HCT116 (cell line): ENCODE results near the gene RUNX1. TPM values are rescaled to one million over a fixed set of nuclear protein-coding genes. Genes with fewer than 3 reads are reported as not detected.

ENCODE experiments used
- ATAC-seq: fragments of 200-7000 bp; cut with Tn5 transposase; 2 replicates; pipeline ENCODE4 v1.9.1; 2020; ENCODE audit warnings: mild to moderate bottlenecking, moderate library complexity
- BruUV-seq: library from RNA; stranded (reverse); fragments of 400-500 nt; replicated peaks from 2 replicates; lab custom pipeline; 2021; lab: Mats Ljungman, UMichigan
- CTCF ChIA-PET: fragments of 300-600 bp; sonication (Branson Sonifier 250); formaldehyde crosslinking; loops from one replicate; lab custom pipeline; 2021; ENCODE audit warnings: antibody characterized with exemption; lab: Charles Lee
- POLR2A ChIA-PET: fragments of 300-600, 350-600 bp; sonication (Branson Sonifier 250); formaldehyde crosslinking; loops from one replicate; lab custom pipeline; 2021; ENCODE audit warnings: antibody characterized with exemption; lab: Charles Lee
- RAD21 ChIA-PET, 2 experiments: fragments of 300-600 bp; sonication (Branson Sonifier 250); formaldehyde crosslinking; loops; one replicate each; lab custom pipeline; 2023; ENCODE audit warnings: low total read pairs in 2 of 2; ENCODE audit not compliant: uncharacterized antibody in 2 of 2, unreplicated experiment in 2 of 2, low non-redundant PET in 1 of 2; lab: Charles Lee
- DNase-seq: peaks from one replicate; pipeline ENCODE4 v3.0.0-alpha.2; 2010; ENCODE audit warnings: low read depth, low spot score
- H2AFZ ChIP-seq: fragments of 200-600 bp; shearing (Covaris generic), sonication (generic); 2 replicates; pipeline ENCODE4 v1.6.1; 2017; ENCODE audit warnings: low read depth, mixed run types, mixed read lengths, antibody characterized with exemption, low read length; ENCODE audit not compliant: poor library complexity, severe bottlenecking
- H3K27ac ChIP-seq: 2 replicates; pipeline ENCODE4 v1.5.1; 2012; ENCODE audit warnings: low read depth, low read length
- H3K27me3 ChIP-seq: fragments of 200-600 bp; sonication (generic); 2 replicates; pipeline ENCODE4 v1.6.1; 2016; ENCODE audit warnings: mixed run types, low read length, mixed read lengths; ENCODE audit not compliant: insufficient read depth
- H3K36me3 ChIP-seq, 2 experiments: fragments of 200-500 bp in 1 of 2; fragments of 200-600 bp in 1 of 2; sonication (Bioruptor generic) in 1 of 2; sonication (generic) in 1 of 2; 2 replicates each; pipeline versions ENCODE4 v1.5.1 to v1.6.1; 2014 to 2016; ENCODE audit warnings: low read length in 2 of 2, inconsistent platforms in 1 of 2, mixed read lengths in 1 of 2, mixed run types in 1 of 2; ENCODE audit not compliant: insufficient read depth in 2 of 2, control insufficient read depth in 1 of 2
- H3K4me1 ChIP-seq, 2 experiments: fragments of 200-600 bp in 1 of 2; sonication (generic) in 1 of 2; 2 replicates each; pipeline versions ENCODE4 v1.5.1 to v1.6.1; 2012 to 2017; ENCODE audit warnings: low read length in 2 of 2, inconsistent platforms in 1 of 2, mild to moderate bottlenecking in 1 of 2, mixed read lengths in 1 of 2, mixed run types in 1 of 2, moderate library complexity in 1 of 2; ENCODE audit not compliant: insufficient read depth in 2 of 2, control insufficient read depth in 1 of 2
- H3K4me2 ChIP-seq: fragments of 200-600 bp; sonication (generic); 2 replicates; pipeline ENCODE4 v1.6.1; 2017; ENCODE audit warnings: mixed run types, low read length, mixed read lengths
- H3K4me3 ChIP-seq, 2 experiments: fragments of 200-600 bp in 1 of 2; sonication (generic) in 1 of 2; replicated peaks in 1 of 2; 2 replicates each; pipeline ENCODE4 v1.5.1; 2011 to 2016; ENCODE audit warnings: low read length in 2 of 2, control low read depth in 1 of 2, low read depth in 1 of 2, mild to moderate bottlenecking in 1 of 2, mixed read lengths in 1 of 2, mixed run types in 1 of 2
- H3K79me2 ChIP-seq: fragments of 200-600 bp; sonication (generic); 2 replicates; pipeline ENCODE4 v1.6.1; 2017; ENCODE audit warnings: mild to moderate bottlenecking, mixed run types, low read length, moderate library complexity, mixed read lengths; ENCODE audit not compliant: insufficient read depth
- H3K9ac ChIP-seq: fragments of 200-600 bp; sonication (generic); 2 replicates; pipeline ENCODE4 v1.6.1; 2016; ENCODE audit warnings: low read length, mixed read lengths
- H3K9me2 ChIP-seq: fragments of 200-600 bp; sonication (generic), shearing (Covaris generic); 2 replicates; pipeline ENCODE4 v1.6.1; 2017; ENCODE audit warnings: mixed run types, mild to moderate bottlenecking, moderate library complexity; ENCODE audit not compliant: insufficient read depth
- H3K9me3 ChIP-seq, 2 experiments: fragments of 200-500 bp in 1 of 2; fragments of 200-600 bp in 1 of 2; sonication (Bioruptor generic) in 1 of 2; sonication (generic) in 1 of 2; 2 replicates each; pipeline ENCODE4 v1.6.1; 2014 to 2017; ENCODE audit warnings: low read length in 2 of 2, mixed read lengths in 2 of 2, inconsistent platforms in 1 of 2, low read depth in 1 of 2, mild to moderate bottlenecking in 1 of 2, mixed run types in 1 of 2, moderate library complexity in 1 of 2; ENCODE audit not compliant: control insufficient read depth in 1 of 2, insufficient read depth in 1 of 2
- H4K20me1 ChIP-seq: fragments of 200-600 bp; sonication (generic), shearing (Covaris generic); 2 replicates; pipeline ENCODE4 v1.6.1; 2017; ENCODE audit warnings: mixed run types, mild to moderate bottlenecking, moderate library complexity; ENCODE audit not compliant: insufficient read depth
- CEBPB ChIP-seq: IDR thresholded peaks from 2 replicates; pipeline ENCODE4 v1.6.1; 2012; ENCODE audit warnings: low read depth
- EGR1 ChIP-seq: IDR thresholded peaks from 2 replicates; pipeline ENCODE4 v1.6.1; 2012; ENCODE audit warnings: low read depth
- ELF1 ChIP-seq: IDR thresholded peaks from 2 replicates; pipeline ENCODE4 v1.6.1; 2012; ENCODE audit warnings: low read depth, borderline replicate concordance
- EZH2 ChIP-seq: fragments of 200-600 bp; sonication (generic); IDR thresholded peaks from 2 replicates; pipeline ENCODE4 v1.6.1; 2017; ENCODE audit warnings: antibody characterized with exemption, mixed run types
- EZH2phosphoT487 ChIP-seq: fragments of 200-600 bp; IDR thresholded peaks from 2 replicates; pipeline ENCODE4 v1.6.1; 2018; ENCODE audit warnings: antibody characterized with exemption, borderline replicate concordance
- FOSL1 ChIP-seq: IDR thresholded peaks from 2 replicates; pipeline ENCODE4 v1.6.1; 2012; ENCODE audit warnings: low read depth
- POLR2A ChIP-seq: IDR thresholded peaks from 2 replicates; pipeline ENCODE4 v1.7.0; 2011; ENCODE audit warnings: borderline replicate concordance; ENCODE audit not compliant: insufficient read depth, insufficient read length; ENCODE audit errors: extremely low read depth
- POLR2AphosphoS5 ChIP-seq: IDR thresholded peaks from 2 replicates; pipeline ENCODE4 v1.6.1; 2011; ENCODE audit warnings: mild to moderate bottlenecking, low read depth, low read length, moderate library complexity
- SIN3A ChIP-seq: IDR thresholded peaks from 2 replicates; pipeline ENCODE4 v1.6.1; 2012; ENCODE audit warnings: low read depth
- SP1 ChIP-seq: IDR thresholded peaks from 2 replicates; pipeline ENCODE4 v1.6.1; 2012; ENCODE audit warnings: low read depth
- SRF ChIP-seq: IDR thresholded peaks from 2 replicates; pipeline ENCODE4 v1.6.1; 2012; ENCODE audit warnings: low read depth
- TCF7L2 ChIP-seq: IDR thresholded peaks from 2 replicates; pipeline ENCODE4 v1.7.0; 2011; ENCODE audit warnings: borderline replicate concordance, inconsistent platforms; ENCODE audit not compliant: insufficient read depth, insufficient read length; ENCODE audit errors: extremely low read depth
- YY1 ChIP-seq: IDR thresholded peaks from 2 replicates; pipeline ENCODE4 v1.6.1; 2011; ENCODE audit warnings: low read length, low read depth, moderate library complexity, mild to moderate bottlenecking; ENCODE audit not compliant: insufficient replicate concordance; ENCODE audit errors: extremely low read depth
- ZNF274 ChIP-seq: fragments of 200-500 bp; sonication (Bioruptor generic); IDR thresholded peaks from 2 replicates; pipeline ENCODE4 v1.6.1; 2014; ENCODE audit warnings: mild to moderate bottlenecking, low read depth, low read length, inconsistent platforms
- intact Hi-C: fragments of 100-400 bp; cut with micrococcal nuclease; formaldehyde crosslinking; loops from 2 replicates; pipeline ENCODE4 v1.10.0; 2022
- total RNA-seq: library from RNA; stranded (reverse); gene quantifications from one replicate; pipeline ENCODE4 v1.2.1, GENCODE V29; 2021; ENCODE audit not compliant: unreplicated experiment
- TF ChIP-seq, protein P1 (sequence below): IDR thresholded peaks from 2 replicates; pipeline ENCODE4 v1.6.1; 2012
- TF ChIP-seq, protein P2 (sequence below), 3 experiments: fragments of 200-600 bp in 1 of 3; sonication (generic) in 1 of 3; IDR thresholded peaks in 2 of 3; conservative IDR thresholded peaks in 1 of 3; 2 replicates each; pipeline ENCODE4 v1.5.1; 2012 to 2017; ENCODE audit warnings: low read depth in 2 of 3, low read length in 2 of 3, antibody characterized with exemption in 1 of 3, borderline replicate concordance in 1 of 3, control low read depth in 1 of 3, mild to moderate bottlenecking in 1 of 3, mixed read lengths in 1 of 3, mixed run types in 1 of 3, moderate library complexity in 1 of 3; ENCODE audit not compliant: insufficient read depth in 1 of 3
- TF ChIP-seq, protein P3 (sequence below): IDR thresholded peaks from 2 replicates; pipeline ENCODE4 v1.6.1; 2012; ENCODE audit warnings: low read depth

RUNX1 gene
- total RNA-seq, 1 experiment from 2014 or later = 33.5 TPM

DNA sequence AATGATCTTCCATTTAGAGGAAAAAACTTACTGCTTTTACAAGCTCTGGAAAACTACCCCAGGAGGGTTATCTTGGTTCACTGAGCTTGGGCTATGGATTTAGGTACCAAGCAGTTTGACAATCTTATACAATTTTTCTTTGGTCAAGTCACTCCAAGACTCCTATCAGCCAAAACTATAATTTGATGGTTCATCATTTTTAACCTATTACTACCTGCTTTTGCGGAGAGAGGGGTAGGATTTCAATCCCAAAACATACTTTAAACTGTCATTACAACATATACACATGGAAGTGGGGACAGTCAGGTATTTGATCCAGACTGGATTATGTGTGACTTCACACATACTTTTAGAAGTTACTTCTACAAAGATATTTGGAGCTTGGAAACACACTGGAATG is 71.8 kb downstream of the RUNX1 start:
- no peak for TF ChIP-seq EZH2phosphoT487
- TF ChIP-seq ZNF274 = no peak
- no peak for TF ChIP-seq TCF7L2
- TF ChIP-seq ELF1 = no peak
- TF ChIP-seq, protein P1, sequence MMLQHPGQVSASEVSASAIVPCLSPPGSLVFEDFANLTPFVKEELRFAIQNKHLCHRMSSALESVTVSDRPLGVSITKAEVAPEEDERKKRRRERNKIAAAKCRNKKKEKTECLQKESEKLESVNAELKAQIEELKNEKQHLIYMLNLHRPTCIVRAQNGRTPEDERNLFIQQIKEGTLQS = no peak
- TF ChIP-seq EGR1 = no peak
- no peak for TF ChIP-seq POLR2AphosphoS5
- no peak for TF ChIP-seq SIN3A
- TF ChIP-seq, protein P2, sequence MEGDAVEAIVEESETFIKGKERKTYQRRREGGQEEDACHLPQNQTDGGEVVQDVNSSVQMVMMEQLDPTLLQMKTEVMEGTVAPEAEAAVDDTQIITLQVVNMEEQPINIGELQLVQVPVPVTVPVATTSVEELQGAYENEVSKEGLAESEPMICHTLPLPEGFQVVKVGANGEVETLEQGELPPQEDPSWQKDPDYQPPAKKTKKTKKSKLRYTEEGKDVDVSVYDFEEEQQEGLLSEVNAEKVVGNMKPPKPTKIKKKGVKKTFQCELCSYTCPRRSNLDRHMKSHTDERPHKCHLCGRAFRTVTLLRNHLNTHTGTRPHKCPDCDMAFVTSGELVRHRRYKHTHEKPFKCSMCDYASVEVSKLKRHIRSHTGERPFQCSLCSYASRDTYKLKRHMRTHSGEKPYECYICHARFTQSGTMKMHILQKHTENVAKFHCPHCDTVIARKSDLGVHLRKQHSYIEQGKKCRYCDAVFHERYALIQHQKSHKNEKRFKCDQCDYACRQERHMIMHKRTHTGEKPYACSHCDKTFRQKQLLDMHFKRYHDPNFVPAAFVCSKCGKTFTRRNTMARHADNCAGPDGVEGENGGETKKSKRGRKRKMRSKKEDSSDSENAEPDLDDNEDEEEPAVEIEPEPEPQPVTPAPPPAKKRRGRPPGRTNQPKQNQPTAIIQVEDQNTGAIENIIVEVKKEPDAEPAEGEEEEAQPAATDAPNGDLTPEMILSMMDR (IDR thresholded peaks at IDR 0.05 in 2 of 3, conservative IDR thresholded peaks at IDR 0.05 in 1 of 3; ENCODE audit: borderline replicate concordance in 1 of 3, insufficient read depth in 1 of 3, low read depth in 2 of 3, low read length in 2 of 3) = no peak
- no peak for TF ChIP-seq FOSL1
- TF ChIP-seq, protein P3, sequence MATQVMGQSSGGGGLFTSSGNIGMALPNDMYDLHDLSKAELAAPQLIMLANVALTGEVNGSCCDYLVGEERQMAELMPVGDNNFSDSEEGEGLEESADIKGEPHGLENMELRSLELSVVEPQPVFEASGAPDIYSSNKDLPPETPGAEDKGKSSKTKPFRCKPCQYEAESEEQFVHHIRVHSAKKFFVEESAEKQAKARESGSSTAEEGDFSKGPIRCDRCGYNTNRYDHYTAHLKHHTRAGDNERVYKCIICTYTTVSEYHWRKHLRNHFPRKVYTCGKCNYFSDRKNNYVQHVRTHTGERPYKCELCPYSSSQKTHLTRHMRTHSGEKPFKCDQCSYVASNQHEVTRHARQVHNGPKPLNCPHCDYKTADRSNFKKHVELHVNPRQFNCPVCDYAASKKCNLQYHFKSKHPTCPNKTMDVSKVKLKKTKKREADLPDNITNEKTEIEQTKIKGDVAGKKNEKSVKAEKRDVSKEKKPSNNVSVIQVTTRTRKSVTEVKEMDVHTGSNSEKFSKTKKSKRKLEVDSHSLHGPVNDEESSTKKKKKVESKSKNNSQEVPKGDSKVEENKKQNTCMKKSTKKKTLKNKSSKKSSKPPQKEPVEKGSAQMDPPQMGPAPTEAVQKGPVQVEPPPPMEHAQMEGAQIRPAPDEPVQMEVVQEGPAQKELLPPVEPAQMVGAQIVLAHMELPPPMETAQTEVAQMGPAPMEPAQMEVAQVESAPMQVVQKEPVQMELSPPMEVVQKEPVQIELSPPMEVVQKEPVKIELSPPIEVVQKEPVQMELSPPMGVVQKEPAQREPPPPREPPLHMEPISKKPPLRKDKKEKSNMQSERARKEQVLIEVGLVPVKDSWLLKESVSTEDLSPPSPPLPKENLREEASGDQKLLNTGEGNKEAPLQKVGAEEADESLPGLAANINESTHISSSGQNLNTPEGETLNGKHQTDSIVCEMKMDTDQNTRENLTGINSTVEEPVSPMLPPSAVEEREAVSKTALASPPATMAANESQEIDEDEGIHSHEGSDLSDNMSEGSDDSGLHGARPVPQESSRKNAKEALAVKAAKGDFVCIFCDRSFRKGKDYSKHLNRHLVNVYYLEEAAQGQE = no peak
- no peak for TF ChIP-seq POLR2A
- no peak for TF ChIP-seq EZH2
- TF ChIP-seq CEBPB = no peak
- no peak for TF ChIP-seq SRF
- no peak for TF ChIP-seq SP1
- no peak for TF ChIP-seq YY1
- H3K4me1 ChIP-seq = no peaks in the 10 kb centered on the region
- DNase-seq (no peak), ATAC-seq (no peak)
- no peak overlapping the region for H3K9ac ChIP-seq
- no peaks in the 10 kb centered on the region for H3K9me3 ChIP-seq
- H3K4me2 ChIP-seq = no peak overlapping the region
- CTCF ChIA-PET = no interaction called here
- H4K20me1 ChIP-seq = no peaks in the 10 kb centered on the region
- RAD21 ChIA-PET = no interaction called here
- no peak overlapping the region for H3K4me3 ChIP-seq
- no TSS peak for BruUV-seq
- H3K9me2 ChIP-seq = no peaks in the 10 kb centered on the region
- no peaks in the 10 kb centered on the region for H3K79me2 ChIP-seq
- intact Hi-C loops = no loop called here
- no peak overlapping the region for H2AFZ ChIP-seq
- no peak overlapping the region for H3K27ac ChIP-seq
- H3K36me3 ChIP-seq = no peaks in the 10 kb centered on the region
- POLR2A ChIA-PET = no interaction called here
- H3K27me3 ChIP-seq = no peaks in the 10 kb centered on the region
